PFSK-1 (cell line): ENCODE measurements around the gene INPP4A.

Source experiments
- POLR2AphosphoS5 ChIP-seq: IDR thresholded peaks from 2 replicates; pipeline ENCODE4 v1.6.1; 2012; ENCODE audit warnings: low read depth, mild to moderate bottlenecking, control low read depth, low read length, moderate library complexity
- TF ChIP-seq, protein P1 (sequence below), 2 experiments: IDR thresholded peaks; 2 replicates each; pipeline versions ENCODE4 v1.6.1 to v1.8.0; 2011 to 2012; ENCODE audit warnings: low read depth in 2 of 2, low read length in 2 of 2, control low read depth in 1 of 2, inconsistent platforms in 1 of 2, mild to moderate bottlenecking in 1 of 2, moderate library complexity in 1 of 2; ENCODE audit not compliant: insufficient read depth in 1 of 2

DNA sequence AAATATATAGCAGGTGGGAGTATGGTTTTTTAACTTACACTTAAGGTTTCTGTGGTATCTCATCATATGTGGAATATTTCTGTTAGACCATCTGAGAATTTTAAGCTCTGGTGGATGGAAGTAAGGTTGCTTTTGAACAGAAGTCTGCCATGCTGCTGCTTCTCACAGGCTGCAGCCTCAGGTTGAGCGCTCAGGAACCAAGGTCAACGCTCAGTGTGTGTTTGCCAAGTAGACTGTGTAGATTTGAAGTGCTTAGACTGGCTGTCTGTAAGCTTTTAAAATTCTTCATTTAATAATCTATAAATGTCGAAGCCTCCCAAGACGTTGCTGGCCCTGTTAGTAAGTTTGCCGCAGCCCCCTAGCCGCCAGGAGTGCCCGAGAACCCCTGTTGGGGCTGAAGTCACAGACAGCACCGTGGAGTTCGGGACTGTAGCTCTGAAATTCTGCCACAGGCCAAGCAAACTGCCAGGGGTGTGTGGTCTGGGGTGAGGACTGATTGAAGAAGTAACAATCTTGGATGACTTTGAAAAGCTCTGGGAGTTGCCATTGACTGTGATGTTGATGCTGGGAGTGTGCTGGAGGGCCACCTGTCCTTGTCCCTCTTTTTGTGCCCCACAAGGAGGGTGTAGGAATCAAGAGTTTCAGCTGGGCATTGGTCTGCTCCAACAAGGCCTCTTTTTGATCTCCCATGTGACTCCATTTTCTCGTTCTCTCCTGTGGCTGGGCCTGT lies 26.9 kb downstream of the INPP4A start:
- TF ChIP-seq, protein P1, sequence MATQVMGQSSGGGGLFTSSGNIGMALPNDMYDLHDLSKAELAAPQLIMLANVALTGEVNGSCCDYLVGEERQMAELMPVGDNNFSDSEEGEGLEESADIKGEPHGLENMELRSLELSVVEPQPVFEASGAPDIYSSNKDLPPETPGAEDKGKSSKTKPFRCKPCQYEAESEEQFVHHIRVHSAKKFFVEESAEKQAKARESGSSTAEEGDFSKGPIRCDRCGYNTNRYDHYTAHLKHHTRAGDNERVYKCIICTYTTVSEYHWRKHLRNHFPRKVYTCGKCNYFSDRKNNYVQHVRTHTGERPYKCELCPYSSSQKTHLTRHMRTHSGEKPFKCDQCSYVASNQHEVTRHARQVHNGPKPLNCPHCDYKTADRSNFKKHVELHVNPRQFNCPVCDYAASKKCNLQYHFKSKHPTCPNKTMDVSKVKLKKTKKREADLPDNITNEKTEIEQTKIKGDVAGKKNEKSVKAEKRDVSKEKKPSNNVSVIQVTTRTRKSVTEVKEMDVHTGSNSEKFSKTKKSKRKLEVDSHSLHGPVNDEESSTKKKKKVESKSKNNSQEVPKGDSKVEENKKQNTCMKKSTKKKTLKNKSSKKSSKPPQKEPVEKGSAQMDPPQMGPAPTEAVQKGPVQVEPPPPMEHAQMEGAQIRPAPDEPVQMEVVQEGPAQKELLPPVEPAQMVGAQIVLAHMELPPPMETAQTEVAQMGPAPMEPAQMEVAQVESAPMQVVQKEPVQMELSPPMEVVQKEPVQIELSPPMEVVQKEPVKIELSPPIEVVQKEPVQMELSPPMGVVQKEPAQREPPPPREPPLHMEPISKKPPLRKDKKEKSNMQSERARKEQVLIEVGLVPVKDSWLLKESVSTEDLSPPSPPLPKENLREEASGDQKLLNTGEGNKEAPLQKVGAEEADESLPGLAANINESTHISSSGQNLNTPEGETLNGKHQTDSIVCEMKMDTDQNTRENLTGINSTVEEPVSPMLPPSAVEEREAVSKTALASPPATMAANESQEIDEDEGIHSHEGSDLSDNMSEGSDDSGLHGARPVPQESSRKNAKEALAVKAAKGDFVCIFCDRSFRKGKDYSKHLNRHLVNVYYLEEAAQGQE (IDR thresholded peaks at IDR 0.05; ENCODE audit: insufficient read depth in 1 of 2, low read depth in 2 of 2, low read length in 2 of 2) = no peak
- no peak for TF ChIP-seq POLR2AphosphoS5
